Activated CD8-positive, alpha-beta memory T cell treated with anti-CD3 and anti-CD28 coated beads for 36 hours (primary cell): Measurements from ENCODE around the gene NFIX. TPM values are rescaled to one million over a fixed set of nuclear protein-coding genes. Genes with fewer than 3 reads are reported as not detected.
"Not testable (repeated sequence)": the region's sequence is repeated elsewhere in the genome, so short reads cannot be mapped to it uniquely, and the experiment has no call there.

Experiments used
- CTCF ChIA-PET: fragments of 350-600 bp; sonication (Branson Sonifier 250); formaldehyde crosslinking; loops from one replicate; lab custom pipeline; 2021; ENCODE audit warnings: antibody characterized with exemption; lab: Charles Lee
- POLR2A ChIA-PET: fragments of 350-600 bp; sonication (Branson Sonifier 250); formaldehyde crosslinking; loops from one replicate; lab custom pipeline; 2021; ENCODE audit warnings: antibody characterized with exemption; lab: Charles Lee
- total RNA-seq, 2 experiments: library from RNA; stranded (reverse); gene quantifications; one replicate each; pipeline ENCODE4 v1.2.3, GENCODE V29; 2021

Gene NFIX
- total RNA-seq, 2 experiments from 2014 or later = 2.2 to 3.5 TPM

DNA sequence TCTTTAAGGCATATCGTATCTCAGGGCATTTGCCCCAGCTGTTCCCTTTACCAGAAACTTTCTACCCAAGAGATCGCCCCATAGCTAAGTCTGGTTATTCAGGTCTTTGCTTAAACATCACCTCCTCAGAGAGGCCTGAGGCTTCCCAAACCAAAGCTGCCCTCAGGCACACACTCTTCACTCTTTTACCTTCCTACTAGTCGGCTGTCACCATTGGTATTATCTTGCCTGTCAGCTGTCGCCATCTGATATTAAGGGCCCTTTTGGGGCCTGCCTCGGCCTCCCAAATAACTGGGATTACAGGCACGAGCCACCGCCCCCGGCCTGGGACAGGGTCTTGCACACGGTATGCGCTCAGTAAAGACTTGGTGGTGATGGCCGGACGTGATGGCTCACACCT, 39.3 kb upstream of the NFIX start:
- CTCF ChIA-PET = interaction anchor here (0.7 to 2.9 kb wide), 4 partner anchors 10 to 138 kb away, joined by 3 to 20 read pairs (median 4); no protein-coding TSS in a partner anchor
- POLR2A ChIA-PET = interaction anchor here (1.2 kb wide), 1 partner anchor 17 kb away, joined by 3 read pairs; no protein-coding TSS in a partner anchor

GRCh38 chr19:12956446-12957388, 38.6 kb upstream of the NFIX start, which contains the start of gene GADD45GIP1:
TSS of gene GADD45GIP1 (minus strand) at chr19:12957223. CDS start at chr19:12957212, 11 bp downstream.
- POLR2A ChIA-PET = interaction anchor here (1.2 kb wide), 1 partner anchor 17 kb away, joined by 3 read pairs; no protein-coding TSS in a partner anchor
- CTCF ChIA-PET = interaction anchor here (0.6 to 2.9 kb wide), 5 partner anchors 9 to 556 kb away, joined by 3 to 20 read pairs (median 5); partner anchors contain the start of gene ZNF799

DNA sequence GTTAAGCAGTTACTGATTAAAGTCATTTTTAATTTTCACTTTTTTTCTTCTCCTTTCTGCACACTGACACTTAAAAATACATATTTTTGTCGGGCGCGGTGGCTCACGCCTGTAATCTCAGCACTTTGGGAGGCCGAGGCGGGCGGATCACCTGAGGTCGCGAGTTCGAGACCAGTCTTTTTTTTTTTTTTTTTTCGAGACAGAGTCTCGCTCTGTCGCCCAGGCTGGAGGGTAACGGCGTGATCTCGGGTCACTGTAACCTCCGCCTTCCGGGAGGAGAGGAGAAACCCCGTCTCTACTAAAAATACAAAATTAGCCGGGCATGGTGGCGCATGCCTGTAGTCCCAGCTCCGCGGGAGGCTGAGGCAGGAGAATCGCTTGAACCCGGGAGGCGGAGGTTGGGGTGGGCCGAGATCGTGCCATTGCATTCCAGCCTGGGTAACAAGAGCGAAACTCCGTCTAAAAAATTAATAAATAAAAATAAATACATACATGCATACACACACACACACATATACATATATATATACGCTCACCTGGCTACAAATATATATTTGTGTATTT, 37.8 kb upstream of the NFIX start:
- CTCF ChIA-PET = interaction anchor here (2.2 kb wide), 1 partner anchor 73 kb away, joined by 5 read pairs; no protein-coding TSS in a partner anchor
- POLR2A ChIA-PET = not testable (repeated sequence)

DNA sequence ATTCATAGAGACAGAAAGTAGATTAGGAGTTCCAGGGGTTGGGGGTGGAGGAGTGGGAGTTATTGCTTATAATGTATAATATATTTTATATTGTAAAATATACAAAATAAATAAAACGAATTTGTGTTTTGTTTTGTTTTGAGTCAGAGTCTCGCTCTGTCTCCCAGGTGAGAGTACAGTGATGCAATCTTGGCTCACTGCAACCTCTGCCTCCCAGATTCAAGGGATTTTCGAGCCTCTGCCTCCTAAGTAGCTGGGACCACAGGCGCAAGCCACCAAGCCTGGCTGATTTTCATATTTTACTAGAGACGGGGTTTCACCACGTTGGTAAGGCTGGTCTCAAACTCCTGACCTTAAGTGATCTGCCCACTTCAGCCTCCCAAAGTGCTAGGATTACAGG, 35.8 kb upstream of the NFIX start:
- CTCF ChIA-PET = interaction anchor here (1.2 to 1.3 kb wide), 2 partner anchors 9 to 18 kb away, joined by 3 to 4 read pairs; no protein-coding TSS in a partner anchor
- POLR2A ChIA-PET = interaction anchor here (0.7 kb wide), 1 partner anchor 74 kb away, joined by 9 read pairs; no protein-coding TSS in a partner anchor

- ChIA-PET CTCF (interaction anchor here (0.6 to 6.8 kb wide), 63 partner anchors 10 to 1383 kb away, joined by 3 to 83 read pairs (median 4); partner anchors contain the start of genes CACNA1A, CALR, DNASE2 and FARSA), POLR2A (interaction anchor here (0.5 to 1.1 kb wide), 6 partner anchors 9 to 190 kb away, joined by 3 to 4 read pairs (median 3); partner anchors contain the start of gene FARSA)
Measured at GRCh38 chr19:12965017-12965811, 30.1 kb upstream of the NFIX start.

- CTCF ChIA-PET = interaction anchor here (0.6 to 6.8 kb wide), 59 partner anchors 10 to 1384 kb away, joined by 3 to 83 read pairs (median 5); partner anchors contain the start of genes CACNA1A, CALR, DNASE2 and FARSA
- POLR2A ChIA-PET = interaction anchor here (0.8 to 1.1 kb wide), 4 partner anchors 19 to 128 kb away, joined by 3 to 4 read pairs (median 4); partner anchors contain the start of gene FARSA
Measured at GRCh38 chr19:12965812-12966135, 29.5 kb upstream of the NFIX start.

GRCh38 chr19:12967907-12968306, 27.4 kb upstream of the NFIX start:
- POLR2A ChIA-PET = interaction anchor here (0.6 kb wide), 1 partner anchor 200 kb away, joined by 3 read pairs; no protein-coding TSS in a partner anchor
- CTCF ChIA-PET = interaction anchor here (0.7 to 6.8 kb wide), 10 partner anchors 8 to 471 kb away, joined by 3 to 83 read pairs (median 3); partner anchors contain the start of genes FARSA and GCDH

GRCh38 chr19:12969292-12969988, 25.8 kb upstream of the NFIX start, which contains the start of gene DAND5:
TSS of gene DAND5 (plus strand) at chr19:12969576. CDS start at chr19:12969661, 85 bp downstream.
- POLR2A ChIA-PET = no interaction called here
- CTCF ChIA-PET = interaction anchor here (4.0 to 6.8 kb wide), 2 partner anchors 7 to 124 kb away, joined by 14 to 83 read pairs; no protein-coding TSS in a partner anchor

DNA sequence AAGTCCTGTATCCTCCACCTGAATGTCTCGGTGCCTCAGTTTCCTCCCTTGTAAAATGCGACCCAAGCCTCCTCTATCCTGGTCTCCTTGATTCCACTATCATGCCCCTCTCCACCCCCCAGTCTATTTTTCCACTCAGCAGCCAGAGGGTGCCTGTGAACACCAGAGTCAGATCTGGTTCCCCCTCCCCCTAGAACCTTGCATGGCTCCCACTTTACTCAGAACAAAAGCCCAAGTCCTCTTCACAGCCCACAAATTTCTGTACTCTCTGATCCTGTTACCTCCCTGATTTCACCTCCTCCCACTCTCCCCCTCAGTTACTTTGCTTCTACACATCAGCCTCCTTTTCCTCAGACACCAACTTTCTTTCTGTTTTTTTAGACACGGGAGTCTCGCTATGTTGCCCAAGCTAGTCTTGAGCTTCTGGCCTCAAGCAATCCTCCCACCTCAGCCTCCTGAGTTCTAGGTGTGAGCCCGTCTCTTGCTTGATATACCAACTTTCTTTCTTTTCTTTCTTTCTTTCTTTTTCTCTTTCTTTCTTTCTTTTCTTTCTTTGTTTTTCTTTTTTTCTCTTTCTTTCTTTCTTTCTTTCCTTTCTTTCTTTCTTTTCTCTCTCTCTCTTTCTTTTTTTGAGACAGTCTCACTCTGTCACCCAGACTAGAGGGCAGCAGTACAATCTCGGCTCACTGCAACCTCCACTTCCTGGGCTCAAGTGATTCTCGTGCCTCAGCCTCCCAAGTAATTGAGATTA, 25.0 kb upstream of the NFIX start:
- ChIA-PET POLR2A (no interaction called here), CTCF (interaction anchor here (4.0 to 6.8 kb wide), 2 partner anchors 6 to 124 kb away, joined by 14 to 83 read pairs; no protein-coding TSS in a partner anchor)

DNA sequence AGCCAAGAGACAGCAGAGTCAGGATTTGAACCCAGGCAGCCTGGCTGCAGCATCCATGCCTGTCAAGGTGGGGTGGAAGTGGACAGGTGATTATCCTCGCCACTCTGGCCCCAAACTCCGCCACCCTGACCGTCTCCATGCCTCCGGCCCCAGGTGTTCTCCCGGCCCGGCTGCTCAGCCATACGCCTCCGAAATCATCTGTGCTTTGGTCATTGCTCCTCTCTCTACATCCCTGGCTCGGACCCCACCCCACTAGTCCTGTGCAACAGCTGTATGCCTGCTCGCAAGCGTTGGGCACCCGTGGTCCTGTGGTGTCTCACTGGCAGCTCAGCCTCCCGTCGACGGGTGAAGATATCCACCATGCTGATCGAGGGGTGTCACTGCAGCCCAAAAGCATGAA, 22.0 kb upstream of the NFIX start:
- CTCF ChIA-PET = no interaction called here
- POLR2A ChIA-PET = no interaction called here

DNA sequence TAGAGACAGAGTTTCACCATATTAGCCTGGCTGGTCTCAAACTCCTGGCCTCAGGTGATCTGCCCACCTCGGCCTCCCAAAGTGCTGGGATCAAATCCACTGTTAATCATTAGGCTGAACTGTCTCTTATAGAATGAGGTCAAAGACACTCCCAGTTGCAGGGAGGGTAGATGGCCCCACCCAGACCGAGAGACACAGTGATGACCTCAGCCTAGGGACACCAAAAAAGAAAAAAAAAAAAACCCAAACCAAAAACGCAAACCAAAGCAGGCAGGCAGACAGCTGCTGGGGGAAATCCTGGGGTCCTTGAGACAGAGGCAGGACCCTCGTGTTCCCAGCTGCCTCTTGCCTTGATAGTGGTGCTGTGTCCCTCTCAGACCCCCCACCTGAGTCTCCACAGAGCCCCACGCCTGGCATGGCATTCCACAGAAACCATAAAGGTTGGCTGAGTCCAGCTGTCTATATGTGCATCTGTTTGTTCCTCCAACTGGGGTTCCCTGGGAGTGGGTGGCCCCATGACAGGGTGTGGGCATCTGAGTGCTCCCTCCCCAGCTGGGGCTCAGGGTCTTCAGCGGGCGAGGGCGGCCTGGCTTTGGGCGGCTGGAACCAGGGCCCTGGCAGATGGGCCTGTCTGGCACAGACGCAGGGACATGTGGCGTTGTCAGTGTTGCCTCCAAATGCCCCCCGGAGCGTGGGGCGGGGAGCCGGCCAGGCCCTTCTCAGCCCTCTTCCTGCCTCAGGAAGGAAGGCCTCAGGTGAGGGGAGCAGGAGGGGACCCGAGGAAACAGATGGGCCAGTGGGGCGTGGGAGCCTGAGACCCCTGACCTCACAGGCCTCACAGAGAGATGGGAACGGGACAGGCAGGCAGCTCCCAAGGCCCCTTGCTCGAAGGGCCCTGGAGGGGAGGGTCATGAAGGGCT, 20.7 kb upstream of the NFIX start:
- POLR2A ChIA-PET = interaction anchor here (0.7 kb wide), 1 partner anchor 9 kb away, joined by 3 read pairs; no protein-coding TSS in a partner anchor

DNA sequence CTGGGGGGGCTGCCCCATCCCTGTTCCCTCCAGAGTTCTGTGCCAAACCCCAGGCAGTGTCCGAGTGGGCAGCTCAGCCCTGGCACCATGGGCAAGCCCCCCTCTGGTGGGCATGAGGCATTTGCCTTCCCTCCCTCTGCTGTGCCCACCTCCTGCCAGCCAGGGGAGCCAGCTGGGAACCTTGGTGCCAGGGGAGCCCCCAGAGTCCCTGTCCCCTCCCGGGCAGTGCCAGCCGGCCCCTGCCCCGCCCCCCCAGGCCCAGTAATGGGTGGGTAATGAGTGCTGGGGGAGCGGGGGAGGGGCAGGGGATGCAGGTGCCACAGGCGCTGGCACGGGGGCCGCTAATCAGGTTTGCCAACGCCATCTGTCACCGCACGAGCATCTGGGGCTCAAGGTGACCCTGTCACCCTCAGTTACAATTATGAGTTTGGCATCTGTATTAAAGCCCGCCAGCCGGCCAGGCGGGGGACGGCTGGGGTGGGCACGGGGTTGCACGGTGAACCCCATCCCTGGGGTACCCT, 20.0 kb upstream of the NFIX start:
- CTCF ChIA-PET = interaction anchor here (1.0 to 7.2 kb wide), 7 partner anchors 9 to 157 kb away, joined by 3 to 126 read pairs (median 5); partner anchors contain the start of gene DAND5
- POLR2A ChIA-PET = no interaction called here

More for the DNA sequence above, 20.7 kb upstream of the NFIX start:
- CTCF ChIA-PET = interaction anchor here (2.1 to 7.2 kb wide), 4 partner anchors 8 to 120 kb away, joined by 5 to 126 read pairs (median 96); partner anchors contain the start of gene DAND5

DNA sequence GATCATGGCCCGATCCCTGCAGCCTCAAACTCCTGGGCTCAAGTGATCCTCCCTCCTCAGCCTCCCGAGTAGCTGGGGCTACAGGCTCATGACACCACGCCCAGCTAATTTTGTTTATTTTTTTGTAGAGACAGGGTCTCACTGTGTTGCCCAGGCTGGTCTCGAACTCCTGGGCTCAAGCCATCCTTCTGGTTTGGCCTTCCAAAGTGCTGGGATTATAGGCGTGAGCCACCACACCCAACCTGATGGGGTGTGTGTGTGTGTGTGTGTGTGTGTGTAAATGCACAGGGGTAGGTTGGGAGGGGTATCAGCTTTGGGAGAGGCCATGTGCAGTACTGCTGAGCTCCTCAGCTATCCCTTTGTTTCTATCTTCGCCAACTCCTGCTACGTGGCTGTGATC, 19.2 kb upstream of the NFIX start:
- POLR2A ChIA-PET = not testable (repeated sequence)
- CTCF ChIA-PET = interaction anchor here (0.9 to 7.2 kb wide), 9 partner anchors 9 to 156 kb away, joined by 3 to 126 read pairs (median 5); partner anchors contain the start of gene DAND5

DNA sequence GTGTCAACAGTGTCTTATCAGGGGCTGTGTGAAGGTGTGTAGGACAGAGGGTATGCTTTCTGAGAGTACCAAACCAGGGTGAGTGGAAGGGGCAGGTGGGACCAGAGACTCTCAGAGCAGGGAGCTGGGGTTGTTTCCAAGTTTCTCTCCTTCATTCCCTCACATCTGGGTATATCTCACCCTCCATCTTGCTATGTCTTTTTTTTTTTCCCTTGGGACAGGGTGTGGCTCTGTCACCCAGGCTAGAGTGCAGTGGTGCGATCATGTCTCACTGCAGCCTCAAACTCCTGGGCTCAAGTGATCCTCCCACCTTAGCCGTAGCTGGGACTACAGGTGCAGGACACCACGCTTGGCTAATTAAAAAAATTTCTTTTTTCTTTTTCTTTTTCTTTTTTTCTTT, 15.3 kb upstream of the NFIX start:
- CTCF ChIA-PET = interaction anchor here (0.6 to 7.2 kb wide), 5 partner anchors 13 to 114 kb away, joined by 3 to 126 read pairs (median 6); no protein-coding TSS in a partner anchor
- POLR2A ChIA-PET = no interaction called here

- ChIA-PET POLR2A (no interaction called here), CTCF (interaction anchor here (1.1 to 3.1 kb wide), 4 partner anchors 17 to 111 kb away, joined by 3 to 25 read pairs (median 12); no protein-coding TSS in a partner anchor)
Measured at GRCh38 chr19:12982648-12983047, 12.6 kb upstream of the NFIX start.
